GM19025 (cell line): ENCODE data around the gene AKAP13.
"Not testable (repeated sequence)": the region's sequence is repeated elsewhere in the genome, so short reads cannot be mapped to it uniquely, and the experiment has no call there.

Experiments used
- ATAC-seq: cut with Tn5 transposase; IDR thresholded peaks from one replicate; pipeline ENCODE4 v1.9.1; 2021; ENCODE audit warnings: mild to moderate bottlenecking, low read depth, moderate library complexity; ENCODE audit not compliant: unreplicated experiment

Gene AKAP13

DNA sequence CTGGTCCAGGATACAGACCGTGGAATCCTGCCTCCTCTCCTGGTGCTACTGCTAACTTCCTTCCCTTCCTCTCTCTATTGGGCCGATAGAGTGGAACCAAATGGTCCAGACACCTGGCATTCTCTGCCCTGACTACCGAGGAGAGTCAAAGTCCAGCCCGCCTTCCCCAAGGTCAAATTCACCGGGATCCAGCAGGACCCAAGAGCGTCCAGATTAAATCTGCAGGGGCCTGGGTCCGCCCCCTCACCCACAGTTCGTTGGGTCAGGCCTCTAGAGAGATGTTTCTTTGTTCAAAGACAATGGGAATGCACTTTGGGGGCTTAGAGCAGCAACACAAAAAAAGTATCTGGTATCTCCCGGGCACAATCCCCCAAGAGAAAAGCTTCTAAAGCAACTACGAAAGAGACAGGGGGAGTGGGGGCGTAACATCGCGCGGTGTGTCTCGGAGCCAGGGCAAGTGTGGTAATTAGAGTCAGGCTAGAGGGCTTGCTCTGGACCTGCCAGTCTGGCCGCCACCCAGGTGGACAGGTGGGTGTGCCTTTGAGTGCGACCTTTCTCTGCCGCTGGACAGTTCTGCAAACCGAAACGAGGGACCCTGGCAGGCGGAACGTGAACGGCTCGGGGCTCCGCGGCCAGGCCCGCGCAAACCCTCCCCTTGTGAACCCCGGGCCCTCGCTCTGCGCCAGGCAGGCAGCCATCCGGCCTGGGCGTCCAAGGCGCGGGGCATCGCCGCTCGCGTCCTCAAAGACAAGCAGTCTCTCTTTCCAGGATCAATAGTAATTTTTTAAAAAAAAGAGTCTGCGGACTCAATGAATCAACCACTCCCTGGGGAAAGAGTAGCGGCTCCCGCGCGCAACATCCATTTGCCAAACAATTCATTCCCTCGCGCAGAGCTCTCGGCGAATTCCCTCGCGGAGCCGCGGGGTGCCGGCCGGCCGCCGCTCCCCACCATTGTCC is 413.5 kb downstream of the AKAP13 start:
- peak; percentile 23 for ATAC-seq

DNA sequence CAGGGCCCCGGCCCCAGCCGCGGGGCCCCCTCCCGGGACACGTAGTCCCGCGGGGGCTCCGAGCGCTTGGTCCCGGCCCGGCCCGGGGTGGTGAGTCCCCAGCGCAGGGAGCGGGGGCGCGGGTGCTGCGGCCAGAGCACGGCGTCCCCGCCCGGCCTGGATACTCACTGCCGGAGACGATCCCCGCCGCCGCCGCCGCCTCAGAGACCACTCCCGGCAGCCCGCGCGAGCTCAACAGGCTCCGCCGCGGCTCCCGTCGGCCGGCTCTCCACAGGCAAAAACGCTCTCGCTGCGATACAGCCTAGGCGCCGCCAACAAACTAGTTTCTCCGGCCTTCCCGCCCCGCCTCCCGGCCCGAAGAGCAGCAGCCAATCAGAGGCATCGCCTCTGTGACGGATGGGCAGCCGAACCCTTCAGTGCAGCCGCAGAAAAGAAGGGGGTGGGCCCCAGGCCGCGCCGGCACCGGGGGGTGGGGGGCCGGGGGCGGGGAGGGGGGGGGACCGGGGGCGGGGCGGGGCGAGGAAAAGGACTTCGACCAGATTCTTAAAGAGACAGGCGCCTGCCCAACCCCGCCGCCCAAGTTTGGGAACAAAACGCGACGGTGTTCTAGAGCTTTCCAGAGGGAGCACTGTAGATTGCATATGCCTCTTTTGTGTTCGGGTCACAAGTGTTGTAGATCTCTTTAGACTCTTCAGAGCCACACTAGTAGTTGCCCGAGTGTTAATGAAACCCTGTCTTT is 414.4 kb downstream of the AKAP13 start, which contains the start of gene KLHL25:
Gene KLHL25 (minus strand): TSS at position 328 of the 739 bp plus-strand sequence. CDS start 25,115 bp downstream, outside the sequence.
- ATAC-seq = peak; percentile 98

- no peak for ATAC-seq
These were observed 415.2 kb downstream of the AKAP13 start for GRCh38 chr15:85795337-85796305.

DNA sequence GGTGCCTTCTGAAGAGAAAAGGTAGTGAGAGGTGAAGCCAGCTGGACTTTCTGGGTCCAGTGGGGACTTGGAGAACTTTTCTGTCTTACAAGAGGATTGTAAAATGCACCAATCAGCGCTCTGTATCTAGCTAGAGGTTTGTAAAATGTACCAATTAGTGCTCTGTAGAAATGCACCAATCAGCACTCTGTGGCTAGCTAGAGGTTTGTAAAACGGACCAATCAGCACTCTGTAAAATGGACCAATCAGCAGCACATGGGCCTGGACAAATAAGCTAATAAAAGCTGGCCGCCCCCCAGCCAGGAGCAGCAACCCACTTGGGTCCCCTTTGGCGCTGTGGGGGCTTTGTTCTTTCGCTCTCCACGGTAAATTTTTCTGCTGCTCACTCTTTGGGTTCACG is 416.0 kb downstream of the AKAP13 start:
- not testable (repeated sequence) for ATAC-seq
